ENCODE data around the gene EMILIN2.
"Not testable (repeated sequence)": the region's sequence is repeated elsewhere in the genome, so short reads cannot be mapped to it uniquely, and the experiment has no call there.

EMILIN2 gene

GRCh38 chr18:2848247-2849246 lies 1.7 kb downstream of the EMILIN2 start:
- peak; percentile 76 for DNase-seq (ENCODE audit: low read depth)
- H3K4me3 ChIP-seq (ENCODE audit: low read depth, low read length) = peak overlapping the region; percentile 73

GRCh38 chr18:2850816-2851215 lies 4.0 kb downstream of the EMILIN2 start:
- no peak overlapping the region for H3K4me3 ChIP-seq (ENCODE audit: low read depth, low read length)
- TF ChIP-seq CTCF (IDR thresholded peaks at IDR 0.05; ENCODE audit: low read depth, low read length) (no peak), MAX (IDR thresholded peaks at IDR 0.05; ENCODE audit: low read depth, low read length) (no peak), MYC (IDR thresholded peaks at IDR 0.05; ENCODE audit: low read depth, low read length) (no peak), POLR2A (IDR thresholded peaks at IDR 0.05; ENCODE audit: extremely low read depth, insufficient read length) (no peak)
- no peak for DNase-seq (ENCODE audit: low read depth)

More at GRCh38 chr18:2848247-2849246, 1.7 kb downstream of the EMILIN2 start:
- TF ChIP-seq POLR2A (IDR thresholded peaks at IDR 0.05; ENCODE audit: extremely low read depth, insufficient read length) (no peak), MYC (IDR thresholded peaks at IDR 0.05; ENCODE audit: low read depth, low read length) (no peak), MAX (IDR thresholded peaks at IDR 0.05; ENCODE audit: low read depth, low read length) (0 out of 2 replicates have a peak, but pooled peaks have one; percentile 13), CTCF (IDR thresholded peaks at IDR 0.05; ENCODE audit: low read depth, low read length) (no peak)

- no peak overlapping the region for H3K4me3 ChIP-seq (ENCODE audit: low read depth, low read length)
- no peak for DNase-seq (ENCODE audit: low read depth)
- TF ChIP-seq CTCF (IDR thresholded peaks at IDR 0.05; ENCODE audit: low read depth, low read length) = no peak
- no peak for TF ChIP-seq MYC (IDR thresholded peaks at IDR 0.05; ENCODE audit: low read depth, low read length)
- TF ChIP-seq MAX (IDR thresholded peaks at IDR 0.05; ENCODE audit: low read depth, low read length) = no peak
- TF ChIP-seq POLR2A (IDR thresholded peaks at IDR 0.05; ENCODE audit: extremely low read depth, insufficient read length) = no peak
Observed at GRCh38 chr18:2851771-2852170, 5.0 kb downstream of the EMILIN2 start.

- not testable (repeated sequence) for H3K4me3 ChIP-seq (ENCODE audit: low read depth, low read length); DNase-seq (ENCODE audit: low read depth)
Observed at GRCh38 chr18:2852460-2852859, 5.7 kb downstream of the EMILIN2 start.

GRCh38 chr18:2853173-2853925 lies 6.5 kb downstream of the EMILIN2 start:
- H3K4me3 ChIP-seq (ENCODE audit: low read depth, low read length) = no peak overlapping the region
- DNase-seq (ENCODE audit: low read depth) = no peak
- TF ChIP-seq MAX (IDR thresholded peaks at IDR 0.05; ENCODE audit: low read depth, low read length) (no peak), CTCF (IDR thresholded peaks at IDR 0.05; ENCODE audit: low read depth, low read length) (no peak), MYC (IDR thresholded peaks at IDR 0.05; ENCODE audit: low read depth, low read length) (no peak), POLR2A (IDR thresholded peaks at IDR 0.05; ENCODE audit: extremely low read depth, insufficient read length) (no peak)
